ENCODE data around the gene CCDC15. TPM values are rescaled to one million over a fixed set of nuclear protein-coding genes. Genes with fewer than 3 reads are reported as not detected.

CCDC15 gene
- total RNA-seq, 5 donors from 2014 or later (not counting 1 experiment from before 2014, with no cell fraction given), result 1.4 to 3.4 (median 2.1) TPM

- WGBS (ENCODE audit: insufficient coverage), result 83% methylated on average over 1 of the region's 4 CpGs
- Mint-ChIP-seq H3K4me1 (peaks cover 0 to 22% (median 12%) of the 10 kb centered on the region in 3 donors), H3K4me3 (no peak overlapping the region), H3K27me3 (peaks cover 54 to 57% of the 10 kb centered on the region in 2 donors), H3K9me3 (no peaks in the 10 kb centered on the region), H3K36me3 (no peaks in the 10 kb centered on the region), H3K27ac (no peak overlapping the region)
- ChIA-PET CTCF (no interaction called here), POLR2A (no interaction called here)
- Histone ChIP-seq H3K4me1 (ENCODE audit: control insufficient read depth in 1 of 2, extremely low read depth in 1 of 2, insufficient read depth in 2 of 2, low read length in 2 of 2) (peaks cover 0 to 15% of the 10 kb centered on the region in 2 experiments), H3K9me3 (no peaks in the 10 kb centered on the region), H3K36me3 (ENCODE audit: control insufficient read depth in 2 of 2, extremely low read depth in 1 of 2, insufficient read depth in 1 of 2, low read length in 1 of 2) (no peaks in the 10 kb centered on the region), H3K27ac (ENCODE audit: low read length) (no peak overlapping the region), H3K4me3 (ENCODE audit: control insufficient read depth in 1 of 2, extremely low read depth in 1 of 2, low read length in 1 of 2) (no peak overlapping the region), H3K27me3 (replicated peaks in 1 of 2; ENCODE audit: control insufficient read depth in 2 of 2, extremely low read depth in 1 of 2, insufficient read depth in 2 of 2, low read length in 1 of 2) (peaks cover 0 to 38% of the 10 kb centered on the region in 2 experiments)
- ATAC-seq (replicated peaks in 1 of 4) (no peak), DNase-seq (no peak)
Observed at GRCh38 chr11:125068368-125068767, 114.4 kb downstream of the CCDC15 start.

GRCh38 chr11:125069008-125069407 lies 115.0 kb downstream of the CCDC15 start:
- peaks cover 0 to 8% of the 10 kb centered on the region in 2 experiments for H3K4me1 ChIP-seq (ENCODE audit: control insufficient read depth in 1 of 2, extremely low read depth in 1 of 2, insufficient read depth in 2 of 2, low read length in 2 of 2)
- Mint-ChIP-seq H3K36me3 (no peaks in the 10 kb centered on the region), H3K27me3 (peaks cover 50 to 52% of the 10 kb centered on the region in 2 donors), H3K27ac (no peak overlapping the region), H3K4me1 (peaks cover 0 to 17% (median 8%) of the 10 kb centered on the region in 3 donors), H3K9me3 (no peaks in the 10 kb centered on the region), H3K4me3 (no peak overlapping the region)
- H3K27me3 ChIP-seq (replicated peaks in 1 of 2; ENCODE audit: control insufficient read depth in 2 of 2, extremely low read depth in 1 of 2, insufficient read depth in 2 of 2, low read length in 1 of 2), result peaks cover 0 to 38% of the 10 kb centered on the region in 2 experiments
- no peak for ATAC-seq (replicated peaks in 1 of 4)
- POLR2A ChIA-PET, result no interaction called here
- no peak for DNase-seq
- WGBS (ENCODE audit: insufficient coverage), result no CpG with 5 or more reads among the region's 4 CpGs
- H3K4me3 ChIP-seq (ENCODE audit: control insufficient read depth in 1 of 2, extremely low read depth in 1 of 2, low read length in 1 of 2), result no peak overlapping the region
- H3K36me3 ChIP-seq (ENCODE audit: control insufficient read depth in 2 of 2, extremely low read depth in 1 of 2, insufficient read depth in 1 of 2, low read length in 1 of 2), result no peaks in the 10 kb centered on the region
- CTCF ChIA-PET, result no interaction called here
- H3K27ac ChIP-seq (ENCODE audit: low read length), result no peak overlapping the region
- H3K9me3 ChIP-seq, result no peaks in the 10 kb centered on the region

GRCh38 chr11:125069796-125070195 lies 115.8 kb downstream of the CCDC15 start:
- H3K4me3 ChIP-seq (ENCODE audit: control insufficient read depth in 1 of 2, extremely low read depth in 1 of 2, low read length in 1 of 2), result no peak overlapping the region
- H3K27me3 ChIP-seq (replicated peaks in 1 of 2; ENCODE audit: control insufficient read depth in 2 of 2, extremely low read depth in 1 of 2, insufficient read depth in 2 of 2, low read length in 1 of 2), result peaks cover 0 to 41% of the 10 kb centered on the region in 2 experiments
- Mint-ChIP-seq H3K4me3 (no peak overlapping the region), H3K27ac (no peak overlapping the region), H3K9me3 (no peaks in the 10 kb centered on the region), H3K4me1 (peaks cover 0 to 12% (median 5%) of the 10 kb centered on the region in 3 donors), H3K36me3 (no peaks in the 10 kb centered on the region), H3K27me3 (peaks cover 44 to 46% of the 10 kb centered on the region in 2 donors)
- 47% methylated on average over 5 of the region's 5 CpGs for WGBS (ENCODE audit: insufficient coverage)
- no peaks in the 10 kb centered on the region for H3K9me3 ChIP-seq
- ChIA-PET CTCF (no interaction called here), POLR2A (no interaction called here)
- no peaks in the 10 kb centered on the region for H3K36me3 ChIP-seq (ENCODE audit: control insufficient read depth in 2 of 2, extremely low read depth in 1 of 2, insufficient read depth in 1 of 2, low read length in 1 of 2)
- DNase-seq (no peak), ATAC-seq (replicated peaks in 1 of 4) (no peak)
- H3K27ac ChIP-seq (ENCODE audit: low read length), result no peak overlapping the region
- H3K4me1 ChIP-seq (ENCODE audit: control insufficient read depth in 1 of 2, extremely low read depth in 1 of 2, insufficient read depth in 2 of 2, low read length in 2 of 2), result peaks cover 0 to 6% of the 10 kb centered on the region in 2 experiments

- 33% methylated on average over 2 of the region's 7 CpGs for WGBS (ENCODE audit: insufficient coverage)
- H3K9me3 ChIP-seq, result no peaks in the 10 kb centered on the region
- CTCF ChIA-PET, result no interaction called here
- Mint-ChIP-seq H3K4me3 (no peak overlapping the region), H3K9me3 (no peaks in the 10 kb centered on the region), H3K4me1 (peaks cover 0 to 12% (median 5%) of the 10 kb centered on the region in 3 donors), H3K36me3 (no peaks in the 10 kb centered on the region), H3K27ac (no peak overlapping the region), H3K27me3 (peaks cover 37 to 47% of the 10 kb centered on the region in 2 donors)
- H3K27me3 ChIP-seq (replicated peaks in 1 of 2; ENCODE audit: control insufficient read depth in 2 of 2, extremely low read depth in 1 of 2, insufficient read depth in 2 of 2, low read length in 1 of 2), result peaks cover 0 to 51% of the 10 kb centered on the region in 2 experiments
- no peaks in the 10 kb centered on the region for H3K36me3 ChIP-seq (ENCODE audit: control insufficient read depth in 2 of 2, extremely low read depth in 1 of 2, insufficient read depth in 1 of 2, low read length in 1 of 2)
- ATAC-seq (replicated peaks in 1 of 4) (peak in 1 of 4 experiments; percentile 46), DNase-seq (peak in 1 of 35 experiments; percentile 51)
- peaks cover 0 to 6% of the 10 kb centered on the region in 2 experiments for H3K4me1 ChIP-seq (ENCODE audit: control insufficient read depth in 1 of 2, extremely low read depth in 1 of 2, insufficient read depth in 2 of 2, low read length in 2 of 2)
- no peak overlapping the region for H3K27ac ChIP-seq (ENCODE audit: low read length)
- no peak overlapping the region for H3K4me3 ChIP-seq (ENCODE audit: control insufficient read depth in 1 of 2, extremely low read depth in 1 of 2, low read length in 1 of 2)
- POLR2A ChIA-PET, result no interaction called here
Observed at GRCh38 chr11:125070699-125071254, 116.8 kb downstream of the CCDC15 start.

- peaks cover 30 to 42% of the 10 kb centered on the region in 2 donors for H3K27me3 Mint-ChIP-seq
- H3K27ac Mint-ChIP-seq, result no peak overlapping the region
- H3K36me3 Mint-ChIP-seq, result no peaks in the 10 kb centered on the region
- H3K4me1 Mint-ChIP-seq, result peaks cover 0 to 12% (median 5%) of the 10 kb centered on the region in 3 donors
- Histone ChIP-seq H3K27me3 (replicated peaks in 1 of 2; ENCODE audit: control insufficient read depth in 2 of 2, extremely low read depth in 1 of 2, insufficient read depth in 2 of 2, low read length in 1 of 2) (peaks cover 0 to 57% of the 10 kb centered on the region in 2 experiments), H3K4me3 (ENCODE audit: control insufficient read depth in 1 of 2, extremely low read depth in 1 of 2, low read length in 1 of 2) (no peak overlapping the region), H3K4me1 (ENCODE audit: control insufficient read depth in 1 of 2, extremely low read depth in 1 of 2, insufficient read depth in 2 of 2, low read length in 2 of 2) (peaks cover 0 to 6% of the 10 kb centered on the region in 2 experiments), H3K9me3 (no peaks in the 10 kb centered on the region), H3K27ac (ENCODE audit: low read length) (no peak overlapping the region), H3K36me3 (ENCODE audit: control insufficient read depth in 2 of 2, extremely low read depth in 1 of 2, insufficient read depth in 1 of 2, low read length in 1 of 2) (no peaks in the 10 kb centered on the region)
- ATAC-seq (replicated peaks in 1 of 4) (no peak), DNase-seq (no peak)
- CTCF ChIA-PET, result no interaction called here
- POLR2A ChIA-PET, result no interaction called here
- no peak overlapping the region for H3K4me3 Mint-ChIP-seq
- no peaks in the 10 kb centered on the region for H3K9me3 Mint-ChIP-seq
- WGBS (ENCODE audit: insufficient coverage), result 69% methylated on average over 5 of the region's 5 CpGs
Observed at GRCh38 chr11:125071435-125071834, 117.4 kb downstream of the CCDC15 start.

GRCh38 chr11:125071846-125072217 lies 117.8 kb downstream of the CCDC15 start:
- CTCF ChIA-PET, result no interaction called here
- Mint-ChIP-seq H3K4me3 (no peak overlapping the region), H3K27me3 (peaks cover 30 to 42% of the 10 kb centered on the region in 2 donors), H3K36me3 (no peaks in the 10 kb centered on the region), H3K27ac (no peak overlapping the region), H3K9me3 (no peaks in the 10 kb centered on the region), H3K4me1 (peaks cover 0 to 12% (median 5%) of the 10 kb centered on the region in 3 donors)
- POLR2A ChIA-PET, result no interaction called here
- DNase-seq (no peak), ATAC-seq (replicated peaks in 1 of 4) (no peak)
- WGBS (ENCODE audit: insufficient coverage), result 82% methylated on average over 3 of the region's 6 CpGs
- Histone ChIP-seq H3K9me3 (no peaks in the 10 kb centered on the region), H3K27ac (ENCODE audit: low read length) (no peak overlapping the region), H3K4me3 (ENCODE audit: control insufficient read depth in 1 of 2, extremely low read depth in 1 of 2, low read length in 1 of 2) (no peak overlapping the region), H3K27me3 (replicated peaks in 1 of 2; ENCODE audit: control insufficient read depth in 2 of 2, extremely low read depth in 1 of 2, insufficient read depth in 2 of 2, low read length in 1 of 2) (peaks cover 0 to 61% of the 10 kb centered on the region in 2 experiments), H3K4me1 (ENCODE audit: control insufficient read depth in 1 of 2, extremely low read depth in 1 of 2, insufficient read depth in 2 of 2, low read length in 2 of 2) (peaks cover 0 to 6% of the 10 kb centered on the region in 2 experiments), H3K36me3 (ENCODE audit: control insufficient read depth in 2 of 2, extremely low read depth in 1 of 2, insufficient read depth in 1 of 2, low read length in 1 of 2) (no peaks in the 10 kb centered on the region)
